GM20000 (cell line): ENCODE results near the gene TMEM87A.

Experiments
- DNase-seq: peaks from one replicate; pipeline ENCODE4 v3.0.0; 2012; ENCODE audit warnings: low spot score
- TF ChIP-seq, protein P1 (sequence below): IDR thresholded peaks from 2 replicates; pipeline ENCODE4 v1.5.1; 2012; ENCODE audit warnings: mild to moderate bottlenecking, control low read depth; ENCODE audit errors: extremely low read depth, missing control alignments

The TMEM87A gene

DNA sequence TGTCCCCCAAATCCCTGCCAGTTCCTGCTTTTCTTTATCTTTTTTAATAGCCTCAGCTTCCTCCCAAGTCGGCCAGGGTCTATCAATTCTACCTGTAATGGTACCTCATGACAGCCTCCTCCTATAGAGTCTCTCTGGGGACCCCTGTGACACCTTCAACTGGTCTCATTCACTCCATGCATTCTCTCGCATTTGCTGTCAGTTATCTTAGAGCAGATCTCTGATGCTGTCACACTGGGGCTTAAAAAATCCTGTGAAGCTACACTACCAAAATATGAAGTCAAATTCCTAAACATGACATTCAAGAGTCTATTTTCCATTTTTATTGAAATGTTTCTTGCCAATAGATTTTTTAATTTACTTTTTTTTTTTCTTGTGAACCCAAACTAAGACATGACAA lies 70.6 kb downstream of the TMEM87A start:
- TF ChIP-seq, protein P1, sequence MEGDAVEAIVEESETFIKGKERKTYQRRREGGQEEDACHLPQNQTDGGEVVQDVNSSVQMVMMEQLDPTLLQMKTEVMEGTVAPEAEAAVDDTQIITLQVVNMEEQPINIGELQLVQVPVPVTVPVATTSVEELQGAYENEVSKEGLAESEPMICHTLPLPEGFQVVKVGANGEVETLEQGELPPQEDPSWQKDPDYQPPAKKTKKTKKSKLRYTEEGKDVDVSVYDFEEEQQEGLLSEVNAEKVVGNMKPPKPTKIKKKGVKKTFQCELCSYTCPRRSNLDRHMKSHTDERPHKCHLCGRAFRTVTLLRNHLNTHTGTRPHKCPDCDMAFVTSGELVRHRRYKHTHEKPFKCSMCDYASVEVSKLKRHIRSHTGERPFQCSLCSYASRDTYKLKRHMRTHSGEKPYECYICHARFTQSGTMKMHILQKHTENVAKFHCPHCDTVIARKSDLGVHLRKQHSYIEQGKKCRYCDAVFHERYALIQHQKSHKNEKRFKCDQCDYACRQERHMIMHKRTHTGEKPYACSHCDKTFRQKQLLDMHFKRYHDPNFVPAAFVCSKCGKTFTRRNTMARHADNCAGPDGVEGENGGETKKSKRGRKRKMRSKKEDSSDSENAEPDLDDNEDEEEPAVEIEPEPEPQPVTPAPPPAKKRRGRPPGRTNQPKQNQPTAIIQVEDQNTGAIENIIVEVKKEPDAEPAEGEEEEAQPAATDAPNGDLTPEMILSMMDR = no peak

DNA sequence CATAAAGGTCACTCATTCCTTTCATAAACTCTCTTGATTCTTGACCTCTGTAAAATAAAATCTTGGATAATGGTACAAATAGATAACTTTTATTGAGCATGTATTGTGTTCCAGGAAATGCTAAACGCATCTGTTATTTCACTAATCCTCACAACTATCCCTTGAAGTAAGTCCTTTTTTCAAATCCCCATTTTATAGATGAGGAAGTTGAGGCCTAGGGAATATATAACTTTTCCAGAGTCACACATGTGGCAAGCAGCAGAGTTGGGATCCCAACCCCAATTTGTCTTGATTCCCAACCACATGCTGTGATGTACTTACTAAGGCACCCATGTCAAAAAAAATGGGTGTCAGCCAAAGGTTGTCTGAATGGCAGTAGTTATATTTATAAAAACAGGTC lies 71.4 kb downstream of the TMEM87A start:
- no peak for DNase-seq
- TF ChIP-seq, protein P1 = no peak

More for the DNA sequence above, 70.6 kb downstream of the TMEM87A start:
- no peak for DNase-seq

DNA sequence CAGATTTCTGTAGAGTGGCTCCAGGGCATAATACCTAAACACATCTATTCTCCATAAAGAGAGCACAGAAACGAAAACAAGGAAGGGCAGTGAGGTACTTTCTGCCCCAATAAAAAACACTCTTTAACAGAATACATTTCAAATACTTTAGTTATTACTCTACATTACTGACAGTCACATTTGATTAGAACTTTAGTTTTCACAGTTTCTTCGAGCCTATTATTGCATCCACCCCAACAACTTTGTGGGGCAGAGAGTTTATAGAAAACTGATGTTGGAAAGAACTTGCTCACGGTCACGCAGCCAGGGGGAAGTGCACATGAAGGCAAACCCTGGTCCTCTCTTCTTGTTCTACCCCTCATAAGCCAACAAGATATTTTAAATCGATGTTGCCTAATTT lies 74.1 kb downstream of the TMEM87A start:
- no peak for DNase-seq
- TF ChIP-seq, protein P1 = no peak

DNA sequence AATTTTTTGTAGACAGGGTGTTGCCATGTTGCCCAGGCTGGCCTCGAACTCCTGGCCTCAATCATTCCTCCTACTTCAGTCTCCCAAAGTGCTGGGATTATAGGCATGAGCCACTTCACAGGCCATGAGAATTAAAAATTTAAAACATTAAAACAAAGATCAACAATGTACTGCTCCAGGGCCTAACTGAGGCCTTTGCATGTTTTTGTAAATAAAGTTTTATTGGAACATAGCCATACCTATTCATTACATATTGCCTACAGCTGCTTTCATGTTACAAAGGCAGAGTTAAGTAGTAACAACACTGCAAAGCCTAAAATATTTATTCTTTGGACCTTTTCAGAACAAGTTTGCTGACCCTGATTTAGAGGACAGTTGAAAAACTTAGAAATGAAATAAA lies 74.7 kb downstream of the TMEM87A start:
- no peak for DNase-seq
- TF ChIP-seq, protein P1 = no peak

DNA sequence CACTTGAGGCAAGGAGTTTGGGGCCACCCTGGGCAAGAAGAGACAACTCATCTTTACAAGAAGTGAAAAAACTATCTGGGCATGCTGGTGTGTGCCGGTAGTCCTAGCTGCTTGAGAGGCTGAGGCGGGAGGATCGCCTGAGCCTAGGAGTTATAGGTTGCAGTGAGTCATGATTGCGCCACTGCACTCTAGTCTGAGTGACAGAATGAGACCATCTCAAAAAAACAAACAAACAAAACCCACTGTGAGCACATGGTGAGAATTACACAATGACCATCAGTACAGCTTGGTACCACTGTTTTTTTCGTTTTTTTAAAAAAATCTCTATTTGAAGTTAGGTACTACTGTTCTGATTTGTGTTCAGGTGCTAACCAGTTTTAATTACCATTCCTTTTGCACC lies 78.7 kb downstream of the TMEM87A start:
- TF ChIP-seq, protein P1 = no peak
- no peak for DNase-seq

DNA sequence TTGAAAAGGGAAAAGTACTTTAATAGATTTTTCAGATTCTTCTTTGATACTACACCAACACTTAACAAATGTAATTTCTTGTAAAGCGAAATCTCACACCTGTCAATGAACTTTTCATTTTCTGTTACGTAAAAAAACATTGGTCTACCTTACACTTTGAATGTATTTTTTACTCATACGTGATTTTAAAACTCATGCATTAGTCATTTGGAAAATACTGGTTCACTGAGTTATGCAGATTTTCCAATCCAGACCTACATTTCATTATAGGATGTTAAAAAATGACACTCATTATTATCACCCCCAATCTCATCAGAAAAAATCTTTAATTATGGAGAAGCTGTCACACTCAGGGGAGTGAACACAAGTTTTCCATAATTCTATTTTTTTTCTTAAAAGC lies 79.8 kb downstream of the TMEM87A start:
- DNase-seq = no peak
- TF ChIP-seq, protein P1 = no peak

DNA sequence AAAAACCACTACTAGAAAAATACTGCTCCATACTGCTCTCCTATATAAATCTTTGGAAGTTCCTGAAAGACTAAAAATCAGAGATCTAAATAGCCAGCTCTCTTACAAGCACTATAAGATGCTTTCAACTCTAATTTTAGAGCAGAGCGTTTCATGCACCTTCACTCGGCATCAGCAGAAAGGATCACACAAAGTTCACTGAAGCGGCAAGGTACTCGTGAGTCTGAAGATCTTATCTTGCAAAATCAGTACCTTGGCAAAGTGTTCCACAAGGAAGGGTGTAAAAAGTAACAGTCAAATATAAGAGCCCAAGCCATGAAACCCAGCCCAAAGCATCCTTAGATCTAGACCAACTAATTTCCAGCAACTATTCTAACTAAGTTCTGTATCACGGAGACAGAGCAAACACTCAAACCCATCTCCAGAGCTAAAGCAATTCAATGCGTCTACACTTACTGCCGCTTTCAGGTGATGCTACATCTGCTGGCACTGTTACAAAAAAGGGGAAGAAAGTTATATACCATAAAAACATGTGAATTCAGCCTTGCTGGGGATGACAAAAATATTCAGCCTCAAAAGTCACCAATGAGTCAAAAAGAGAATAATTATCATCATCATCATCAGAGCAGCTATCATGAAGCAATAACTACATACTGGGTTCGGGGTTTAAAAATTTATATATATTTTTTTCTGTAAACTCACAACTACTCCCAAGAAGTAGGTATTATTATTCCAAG lies 81.5 kb downstream of the TMEM87A start:
- DNase-seq = no peak
- TF ChIP-seq, protein P1 = no peak
